D721Med (cell line): ENCODE results near the gene CEACAM8.

Experiments
- DNase-seq: peaks from one replicate; pipeline ENCODE4 v3.0.0; 2011; ENCODE audit warnings: low spot score; ENCODE audit not compliant: insufficient read length
- FAIRE-seq: peaks from 2 replicates; lab custom pipeline; 2011; peaks lifted over from hg19 to GRCh38; lab: Jason Lieb, UNC
- CTCF ChIP-seq: IDR thresholded peaks from 2 replicates; pipeline ENCODE4 v1.5.1; 2012; ENCODE audit warnings: mild to moderate bottlenecking, control low read depth; ENCODE audit not compliant: insufficient read depth; ENCODE audit errors: missing control alignments

Gene CEACAM8

GRCh38 chr19:42534391-42534790, 60.3 kb downstream of the CEACAM8 start:
- FAIRE-seq (no peak), DNase-seq (no peak)
- no peak for TF ChIP-seq CTCF

- FAIRE-seq = no peak
- DNase-seq = no peak
- TF ChIP-seq CTCF = no peak
Measured at GRCh38 chr19:42532891-42533290, 61.8 kb downstream of the CEACAM8 start.

- FAIRE-seq = no peak
- no peak for DNase-seq
- no peak for TF ChIP-seq CTCF
Measured at GRCh38 chr19:42531313-42531712, 63.4 kb downstream of the CEACAM8 start.
